Mammary epithelial cell (primary cell): ENCODE results near the gene APOE.
"Not testable (repeated sequence)": the region's sequence is repeated elsewhere in the genome, so short reads cannot be mapped to it uniquely, and the experiment has no call there.

Source experiments
- CTCF ChIP-seq, 2 donors: IDR thresholded peaks in 1 of 2; conservative IDR thresholded peaks in 1 of 2; 2 replicates each; pipeline ENCODE4 v1.5.1; 2011 to 2012; ENCODE audit warnings: inconsistent platforms in 2 of 2, low read length in 2 of 2, mild to moderate bottlenecking in 2 of 2, control low read depth in 1 of 2, low read depth in 1 of 2; ENCODE audit not compliant: insufficient read depth in 1 of 2; ENCODE audit errors: extremely low read depth in 1 of 2
- EZH2 ChIP-seq: IDR thresholded peaks from 2 replicates; pipeline ENCODE4 v1.6.1; 2012; ENCODE audit warnings: low read length, inconsistent platforms, borderline replicate concordance

DNA sequence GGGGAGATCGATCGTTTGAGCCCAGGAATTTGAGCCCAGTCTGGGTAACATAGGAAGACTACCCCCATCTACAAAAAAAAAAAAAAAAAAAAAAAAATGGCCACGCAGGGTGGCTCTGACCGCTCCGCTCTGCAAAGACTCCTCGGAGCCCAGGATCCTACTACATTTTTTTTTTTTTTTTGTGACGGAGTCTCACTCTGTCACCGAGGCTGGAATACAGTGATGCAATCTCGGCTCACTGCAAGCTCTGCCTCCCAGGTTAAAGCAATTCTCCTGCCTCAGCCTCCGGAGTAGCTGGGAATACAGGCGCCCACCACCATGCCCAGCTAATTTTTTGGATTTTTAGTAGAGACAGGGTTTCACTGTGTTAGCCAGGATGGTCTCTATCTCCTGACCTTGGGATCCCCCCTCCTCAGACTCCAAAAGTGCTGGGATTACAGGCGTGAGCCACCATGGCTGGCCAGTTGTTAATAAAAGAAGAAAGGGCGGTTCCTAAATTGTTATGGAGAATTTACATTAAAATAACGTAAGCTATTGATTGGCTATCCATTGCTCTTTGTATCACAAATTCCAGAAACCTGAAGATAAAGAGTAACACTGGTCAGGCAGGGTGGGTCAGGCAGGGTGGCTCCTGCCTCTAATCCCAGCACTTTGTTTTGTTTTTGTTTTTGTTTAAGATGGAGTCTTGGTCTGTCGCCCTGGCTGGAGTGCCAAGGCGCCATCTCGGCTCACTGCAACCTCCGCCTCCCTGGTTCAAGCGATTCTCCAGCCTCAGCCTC lies 22.8 kb upstream of the APOE start:
- TF ChIP-seq CTCF (conservative IDR thresholded peaks at IDR 0.05 in 1 of 2, IDR thresholded peaks at IDR 0.05 in 1 of 2; ENCODE audit: extremely low read depth in 1 of 2, insufficient read depth in 1 of 2, low read depth in 1 of 2, low read length in 2 of 2); EZH2: not testable (repeated sequence)
